Stimulated activated effector memory CD8-positive, alpha-beta T cell treated with anti-CD3 and anti-CD28 coated beads, Interleukin-12 subunit alpha, Interleukin-12 subunit beta, amount 100 ng/mL, for 72 hours (primary cell): Measurements from ENCODE around the gene ETFB.

Experiments used
- ATAC-seq: fragments of 150-1000 bp; cut with Tn5 transposase; 2 replicates; pipeline ENCODE4 v1.10.0; 2021
- DNase-seq, 2 donors: peaks; one replicate each; pipeline ENCODE4 v3.0.0; 2021 to 2022; ENCODE audit warnings: low spot score in 2 of 2
- H3K27ac Mint-ChIP-seq: one replicate; pipeline ENCODE4 v1.8.0; 2022; ENCODE audit warnings: mild to moderate bottlenecking, mixed read lengths
- H3K36me3 Mint-ChIP-seq: one replicate; pipeline ENCODE4 v1.8.0; 2022; ENCODE audit warnings: mild to moderate bottlenecking, mixed read lengths
- H3K4me1 Mint-ChIP-seq: one replicate; pipeline ENCODE4 v1.8.0; 2022; ENCODE audit warnings: mixed read lengths
- H3K4me3 Mint-ChIP-seq: one replicate; pipeline ENCODE4 v1.8.0; 2022; ENCODE audit warnings: mild to moderate bottlenecking, mixed read lengths
- H3K9me3 Mint-ChIP-seq: one replicate; pipeline ENCODE4 v1.8.0; 2022; ENCODE audit warnings: mixed read lengths

The ETFB gene

DNA sequence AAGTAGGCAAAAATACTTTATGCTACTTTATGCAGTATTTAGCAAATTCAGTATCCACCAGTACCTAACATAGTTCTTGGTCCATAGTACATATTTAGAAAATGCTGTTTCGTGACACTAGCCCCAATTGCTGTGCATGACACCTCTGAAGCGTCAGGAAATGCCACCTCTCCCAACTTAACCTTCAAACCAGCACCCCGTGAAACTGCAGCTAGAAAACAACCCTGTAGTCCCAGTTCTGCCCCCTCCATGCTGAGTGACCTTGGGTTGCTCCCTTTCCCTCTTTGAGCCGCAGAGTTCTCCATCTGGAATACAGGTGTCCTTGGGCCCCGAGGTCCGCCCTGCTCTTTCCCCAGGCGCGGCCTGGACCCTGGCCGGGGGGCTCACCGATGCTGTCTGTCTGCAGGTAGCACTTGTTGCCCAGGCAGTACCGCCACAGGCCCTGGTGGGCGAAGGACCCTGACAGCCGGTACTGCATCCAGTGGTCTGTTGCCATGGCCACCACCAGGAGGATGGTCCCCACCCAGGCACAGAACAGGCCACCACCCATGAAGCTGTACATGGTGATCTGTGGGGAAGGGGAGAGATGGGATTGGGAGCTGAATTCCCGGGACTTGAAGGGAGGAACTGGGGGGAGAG, 20.8 kb upstream of the ETFB start:
- peak; percentile 48 for ATAC-seq
- peaks cover 53% of the 10 kb centered on the region for H3K4me1 Mint-ChIP-seq

DNA sequence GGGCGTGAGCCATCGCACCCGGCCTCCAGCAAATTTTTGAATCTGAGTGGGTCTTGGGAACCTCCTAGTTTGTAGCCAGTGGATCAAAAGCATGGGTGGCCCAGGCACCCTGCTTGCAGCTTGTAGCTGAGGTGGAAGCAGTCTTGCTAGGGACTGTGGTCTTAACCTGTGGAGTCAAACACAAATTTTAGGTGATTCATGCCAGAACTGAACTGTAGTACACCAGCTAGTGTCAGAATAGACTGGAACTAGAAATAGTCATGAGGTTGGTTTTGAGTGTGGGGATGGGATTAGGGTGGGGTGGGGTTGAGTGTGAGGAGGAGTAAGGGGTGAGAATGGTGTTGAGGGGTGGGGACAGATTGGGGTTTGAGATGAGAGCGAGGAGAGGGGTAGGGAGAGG, 15.8 kb upstream of the ETFB start:
- no peak overlapping the region for H3K4me3 Mint-ChIP-seq
- no peak for DNase-seq
- no peaks in the 10 kb centered on the region for H3K9me3 Mint-ChIP-seq
- no peak overlapping the region for H3K27ac Mint-ChIP-seq
- H3K36me3 Mint-ChIP-seq: peaks cover 23% of the 10 kb centered on the region
- peak; percentile 58 for ATAC-seq
- peaks cover 32% of the 10 kb centered on the region for H3K4me1 Mint-ChIP-seq

More for the DNA sequence above, 20.8 kb upstream of the ETFB start:
- Mint-ChIP-seq H3K4me3 (peak overlapping the region; percentile 85), H3K27ac (peak overlapping the region; percentile 98), H3K9me3 (no peaks in the 10 kb centered on the region), H3K36me3 (peaks cover 25% of the 10 kb centered on the region)
- DNase-seq: no peak

DNA sequence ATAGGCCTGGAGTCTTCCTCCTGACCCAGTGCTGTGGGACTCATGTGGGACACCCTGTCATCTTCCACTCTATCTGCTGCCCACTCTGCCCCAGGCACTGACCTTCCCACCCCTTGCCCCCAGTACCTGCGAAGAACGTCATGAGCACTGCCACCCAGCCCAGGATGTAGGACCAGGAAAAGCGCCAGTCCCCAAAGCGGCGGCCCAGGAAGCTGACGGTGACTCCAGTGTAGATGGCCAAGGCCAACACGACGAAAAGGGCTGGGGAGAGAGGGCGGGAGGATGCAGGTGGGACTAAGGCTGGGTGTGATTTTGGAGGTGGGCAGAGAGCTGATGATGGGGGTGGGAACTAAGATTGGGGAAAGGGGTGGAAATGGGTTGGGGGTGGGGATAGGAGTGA, 14.2 kb upstream of the ETFB start:
- Mint-ChIP-seq H3K27ac (peak overlapping the region; percentile 88), H3K36me3 (peaks cover 26% of the 10 kb centered on the region), H3K4me1 (peaks cover 37% of the 10 kb centered on the region), H3K9me3 (no peaks in the 10 kb centered on the region), H3K4me3 (peak overlapping the region; percentile 31)
- ATAC-seq: no peak
- no peak for DNase-seq

DNA sequence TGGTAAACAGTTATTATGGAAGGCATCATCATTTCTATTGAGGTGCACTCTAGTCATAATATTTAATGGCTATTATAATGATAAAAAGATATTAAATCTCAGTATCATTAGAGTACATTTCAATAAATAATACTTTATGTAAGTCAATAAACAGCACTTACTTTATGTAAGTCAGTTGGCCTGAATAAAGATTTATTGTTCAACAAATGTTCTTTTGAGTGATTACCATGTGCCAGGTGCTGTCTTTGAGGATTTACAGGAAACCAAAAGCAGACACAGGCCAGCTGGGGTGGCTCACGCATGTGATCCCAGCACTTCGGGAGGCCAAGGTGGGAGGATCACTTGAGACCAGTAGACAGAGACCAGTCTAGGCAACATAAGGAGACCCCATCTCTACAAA, 11.2 kb upstream of the ETFB start:
- H3K4me1 Mint-ChIP-seq: peaks cover 62% of the 10 kb centered on the region
- H3K9me3 Mint-ChIP-seq: no peaks in the 10 kb centered on the region
- no peak overlapping the region for H3K27ac Mint-ChIP-seq
- no peak for DNase-seq
- peaks cover 39% of the 10 kb centered on the region for H3K36me3 Mint-ChIP-seq
- H3K4me3 Mint-ChIP-seq: no peak overlapping the region
- no peak for ATAC-seq

DNA sequence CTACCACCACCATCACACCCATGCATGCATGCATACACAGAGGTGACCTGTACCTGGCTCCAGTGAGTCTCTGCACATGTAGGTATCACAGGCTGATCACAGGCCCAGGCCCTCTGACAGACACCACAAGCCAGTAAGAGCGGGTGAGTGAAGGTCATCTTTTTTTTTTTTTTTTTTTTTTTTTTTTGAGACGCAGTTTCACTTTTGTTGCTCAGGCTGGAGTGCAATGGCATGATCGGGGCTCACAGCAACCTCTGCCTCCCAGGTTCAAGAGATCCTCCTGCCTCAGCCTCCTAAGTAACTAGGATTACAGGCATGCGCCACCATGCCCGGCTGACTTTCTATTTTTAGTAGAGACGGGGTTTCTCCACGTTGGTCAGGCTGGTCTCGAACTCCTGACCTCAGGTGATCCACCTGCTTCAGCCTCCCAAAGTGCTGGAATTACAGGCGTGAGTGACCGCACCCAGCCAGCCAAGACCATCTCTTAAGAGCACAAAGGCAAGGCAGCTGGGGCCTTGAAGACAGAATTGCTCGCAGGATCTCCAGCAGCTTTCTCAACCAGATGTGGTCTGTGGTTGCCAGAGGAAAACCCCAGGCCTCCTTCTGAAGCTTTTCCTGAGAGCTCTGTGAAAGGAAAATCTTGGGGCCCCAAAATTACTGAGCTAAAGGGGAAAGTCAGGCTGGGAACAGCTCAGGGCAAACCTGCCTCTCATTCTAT, 9.5 kb upstream of the ETFB start:
- H3K27ac Mint-ChIP-seq: peak overlapping the region; percentile 96
- ATAC-seq (peak; percentile 20), DNase-seq (peak in 1 of 2 donors; percentile 77)
- no peaks in the 10 kb centered on the region for H3K9me3 Mint-ChIP-seq
- H3K4me1 Mint-ChIP-seq: peaks cover 61% of the 10 kb centered on the region
- peaks cover 49% of the 10 kb centered on the region for H3K36me3 Mint-ChIP-seq
- H3K4me3 Mint-ChIP-seq: peak overlapping the region; percentile 92

DNA sequence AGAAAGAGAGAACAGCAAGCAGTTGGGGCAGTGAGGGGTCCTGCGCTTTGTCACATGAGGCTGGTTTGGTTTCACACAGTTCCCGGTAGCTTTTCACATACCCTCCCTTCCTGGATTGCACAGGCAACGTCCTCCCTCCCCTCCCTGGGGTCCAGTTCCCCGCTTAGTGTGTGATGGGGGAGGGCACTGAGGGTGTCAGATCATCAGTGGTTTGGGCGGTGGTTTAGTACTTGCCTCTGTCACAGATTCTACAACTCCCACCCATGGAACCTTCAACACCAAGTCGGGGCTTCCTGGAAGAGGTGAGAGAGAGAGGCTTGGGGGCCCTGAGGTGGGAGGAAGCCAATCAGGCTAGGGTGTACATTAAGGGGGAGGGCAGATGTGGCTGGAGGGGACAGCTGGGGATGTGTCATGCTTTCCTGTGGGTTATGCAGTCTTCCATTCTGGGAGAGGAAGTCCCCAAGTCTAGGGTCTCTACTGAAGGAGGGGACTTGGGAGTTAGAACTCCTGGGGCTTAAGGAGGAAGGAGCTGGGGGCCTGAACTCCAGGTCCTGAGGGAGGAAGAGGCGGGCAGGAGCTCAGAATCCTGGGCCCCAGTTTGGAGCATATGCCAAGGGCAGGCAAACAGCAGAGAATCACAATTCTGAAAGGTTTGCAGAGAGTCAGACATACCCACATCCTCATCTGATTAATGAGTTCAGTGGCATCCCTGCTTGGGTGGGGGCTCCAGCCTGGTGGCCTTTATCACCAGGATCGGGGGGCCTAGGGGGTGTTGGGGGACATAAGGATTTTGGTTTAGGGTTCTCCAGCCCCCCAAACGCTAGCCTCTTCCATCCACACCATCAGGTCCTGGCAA, 6.7 kb upstream of the ETFB start, which contains the start of gene NKG7:
TSS of gene NKG7 (minus strand) at position 6 of the 856 bp plus-strand sequence. CDS start 119 bp downstream, outside the sequence.
- Mint-ChIP-seq H3K36me3 (peaks cover 71% of the 10 kb centered on the region), H3K4me1 (peaks cover 66% of the 10 kb centered on the region), H3K4me3 (peak within 1 kb of the TSS; percentile 92), H3K9me3 (no peaks in the 10 kb centered on the region), H3K27ac (peak within 1 kb of the TSS; percentile 96)
- ATAC-seq: peak; percentile 86
- DNase-seq: peak; percentile 73 to 97

DNA sequence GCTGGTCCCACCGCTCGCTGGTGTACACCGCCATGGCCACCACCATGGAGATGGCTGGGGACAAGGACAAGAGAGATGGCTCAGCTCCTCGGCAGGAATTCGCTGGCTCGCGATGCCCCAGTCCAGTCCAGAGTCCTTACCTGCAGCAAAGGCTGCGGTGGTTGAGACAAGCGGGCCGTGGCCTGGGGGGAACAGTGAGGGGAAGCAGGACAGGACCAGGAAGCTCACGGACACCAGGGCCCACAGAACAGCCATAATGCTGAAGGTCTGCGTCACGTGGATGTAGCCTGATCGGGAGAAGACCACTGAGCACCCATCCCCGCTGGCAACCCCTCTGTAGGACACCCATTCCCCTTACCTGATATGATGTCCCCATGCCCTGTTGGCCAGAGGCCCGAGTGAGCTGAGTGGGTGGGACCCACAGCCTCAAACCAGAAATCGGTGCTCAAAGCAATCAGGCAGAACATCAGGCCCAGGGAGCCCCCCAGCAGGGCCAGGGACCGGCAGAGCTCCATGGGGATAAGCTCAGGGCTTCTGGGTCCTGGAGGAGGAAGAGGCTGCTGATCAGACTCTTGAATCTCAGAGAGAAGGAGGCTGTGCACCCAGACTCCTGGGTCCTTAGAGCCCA, 5.9 kb upstream of the ETFB start:
- no peak for ATAC-seq
- Mint-ChIP-seq H3K9me3 (no peaks in the 10 kb centered on the region), H3K27ac (peak overlapping the region; percentile 96), H3K4me3 (peak overlapping the region; percentile 92), H3K4me1 (peaks cover 66% of the 10 kb centered on the region), H3K36me3 (peaks cover 78% of the 10 kb centered on the region)
- peak in 1 of 2 donors; percentile 73 for DNase-seq

DNA sequence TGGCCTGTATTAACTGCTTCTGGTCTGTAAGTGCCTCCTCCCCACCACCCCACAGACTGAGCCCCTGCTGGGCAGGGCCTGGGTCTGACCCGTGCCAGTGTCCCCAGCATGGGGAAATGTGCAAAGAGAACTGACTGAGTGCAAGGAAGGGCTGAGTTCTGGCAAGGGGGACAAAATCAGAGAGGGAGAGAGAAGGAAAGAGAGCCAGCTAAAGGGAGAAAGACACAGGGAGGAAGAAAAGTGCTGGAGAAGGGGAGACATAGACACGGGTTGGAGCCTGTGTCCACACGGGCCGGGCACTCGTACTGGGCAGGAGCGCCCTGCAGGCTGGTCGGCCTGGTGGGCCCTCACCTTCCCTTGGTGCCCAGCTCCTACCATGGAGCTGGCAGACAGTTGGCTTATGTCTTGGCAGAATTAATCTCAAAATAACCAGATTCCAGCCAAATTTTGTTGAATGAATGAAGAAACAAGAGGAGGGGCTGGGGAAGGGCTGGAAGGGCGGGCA, 5.0 kb upstream of the ETFB start:
- ATAC-seq: no peak
- H3K9me3 Mint-ChIP-seq: no peaks in the 10 kb centered on the region
- H3K4me3 Mint-ChIP-seq: peak overlapping the region; percentile 92
- no peak for DNase-seq
- H3K4me1 Mint-ChIP-seq: peaks cover 67% of the 10 kb centered on the region
- H3K36me3 Mint-ChIP-seq: peaks cover 87% of the 10 kb centered on the region
- peak overlapping the region; percentile 96 for H3K27ac Mint-ChIP-seq

DNA sequence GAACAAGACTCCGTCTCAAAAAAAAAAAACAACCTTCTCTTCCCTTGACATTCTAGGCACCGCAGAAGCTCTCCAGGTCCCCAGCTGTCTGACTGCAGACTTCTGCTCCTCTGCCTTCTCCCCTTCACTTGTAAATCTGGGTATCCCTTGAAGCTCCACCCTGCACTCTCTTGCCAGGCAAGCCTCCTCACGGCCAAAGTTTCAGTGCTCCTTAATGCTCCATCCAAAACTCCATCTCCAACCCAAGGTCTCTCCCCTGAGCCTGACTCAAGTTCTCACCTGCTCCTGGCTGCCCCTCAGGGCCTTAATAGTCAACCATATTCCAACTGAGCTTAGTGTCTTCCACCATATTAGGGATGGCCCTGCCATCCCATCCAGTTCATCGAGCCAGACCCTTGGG, 4.0 kb upstream of the ETFB start:
- H3K9me3 Mint-ChIP-seq: no peaks in the 10 kb centered on the region
- H3K27ac Mint-ChIP-seq: peak overlapping the region; percentile 96
- H3K36me3 Mint-ChIP-seq: peaks cover 90% of the 10 kb centered on the region
- H3K4me3 Mint-ChIP-seq: peak overlapping the region; percentile 92
- no peak for DNase-seq
- peaks cover 68% of the 10 kb centered on the region for H3K4me1 Mint-ChIP-seq
- no peak for ATAC-seq

DNA sequence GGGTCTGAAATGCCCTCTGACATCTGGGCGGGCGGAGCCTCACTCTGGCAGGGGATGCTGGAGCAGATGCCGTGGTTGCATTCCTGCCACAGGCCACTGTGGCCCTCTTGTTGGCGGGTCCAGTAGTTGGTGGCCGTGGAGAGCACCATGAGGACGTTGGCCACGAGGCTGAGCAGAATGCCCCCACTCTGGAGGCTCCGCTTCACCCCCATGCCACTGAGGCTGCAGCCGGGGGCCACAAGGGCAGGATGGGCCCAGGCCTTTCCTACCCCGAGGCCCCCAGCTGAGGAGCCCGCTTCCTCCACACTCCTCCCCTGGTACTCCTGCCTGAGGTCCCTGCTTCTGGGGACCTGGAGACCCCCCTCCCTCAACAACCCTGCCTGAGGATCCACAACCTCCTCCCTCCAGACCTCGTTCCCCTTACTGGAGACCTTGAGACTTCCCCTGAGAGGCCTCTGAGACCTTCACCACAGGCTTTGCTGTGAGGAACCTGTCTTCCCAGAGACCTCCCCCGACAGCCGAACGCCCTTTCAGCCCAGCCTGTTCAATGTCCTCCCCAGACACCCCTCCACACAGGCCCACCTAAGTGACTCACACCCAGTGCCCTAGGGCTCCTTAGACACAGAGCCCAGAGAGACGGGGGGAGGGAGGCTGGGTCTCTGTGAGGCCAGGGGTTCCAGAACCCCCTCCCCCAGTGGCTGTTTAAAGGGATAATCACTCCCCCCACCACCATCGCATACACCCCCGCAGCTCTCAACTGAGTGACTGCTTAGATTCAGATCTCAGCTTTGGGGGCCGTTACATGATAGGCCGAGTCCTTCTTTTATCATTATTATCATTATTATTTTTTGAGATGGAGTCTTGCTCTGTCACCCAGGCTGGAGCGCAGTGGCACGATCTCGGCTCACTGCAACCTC, 2.4 kb upstream of the ETFB start, which contains the start of gene CLDND2:
TSS of gene CLDND2 (minus strand) at position 638 of the 917 bp plus-strand sequence. CDS start at position 212, 426 bp downstream.
- Mint-ChIP-seq H3K4me1 (peaks cover 66% of the 10 kb centered on the region), H3K9me3 (no peaks in the 10 kb centered on the region), H3K36me3 (peaks cover 92% of the 10 kb centered on the region), H3K4me3 (peak within 1 kb of the TSS; percentile 92), H3K27ac (peak within 1 kb of the TSS; percentile 96)
- peak; percentile 1 for ATAC-seq
- DNase-seq: peak; percentile 41 to 79

DNA sequence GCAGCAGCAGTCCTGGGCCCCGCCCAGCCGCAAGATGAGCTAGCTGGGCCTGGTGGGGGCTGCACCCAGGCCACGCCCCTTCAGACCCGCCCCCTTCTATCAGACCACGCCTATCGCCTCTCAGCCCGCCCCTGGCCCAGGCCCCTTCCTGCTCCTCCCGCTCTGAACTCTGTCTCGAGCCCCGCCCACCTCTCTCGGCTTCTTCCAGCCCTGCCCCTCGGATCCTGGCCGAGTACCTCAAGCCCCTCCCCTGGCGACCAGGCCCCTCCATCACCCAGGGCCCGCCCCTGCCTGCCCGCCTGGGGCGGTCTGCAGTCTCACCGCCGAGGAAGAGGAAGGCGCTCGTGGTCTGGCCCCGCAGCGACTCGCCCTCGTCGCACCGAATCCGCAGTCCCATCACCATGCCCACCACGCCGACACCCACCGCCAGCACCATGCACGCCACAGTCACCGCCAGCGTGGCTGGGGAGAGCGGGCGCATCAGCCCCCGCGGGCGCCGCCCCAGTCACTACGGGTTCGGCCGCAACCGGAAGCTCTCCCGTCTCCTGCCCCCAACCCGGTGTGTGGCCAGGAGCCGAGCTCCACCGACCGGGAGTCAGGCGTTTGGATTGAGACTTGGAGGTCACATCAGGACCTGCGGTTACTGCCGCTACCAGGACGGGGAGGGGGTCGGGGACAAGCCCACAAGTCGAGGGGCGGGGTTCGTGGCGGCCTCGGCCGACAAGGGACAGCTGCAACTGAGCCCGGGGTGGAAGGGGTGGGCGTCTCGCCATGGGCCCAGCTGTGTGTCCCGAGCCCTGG, 1.6 kb upstream of the ETFB start:
- Mint-ChIP-seq H3K36me3 (peaks cover 95% of the 10 kb centered on the region), H3K4me3 (peak overlapping the region; percentile 92), H3K9me3 (no peaks in the 10 kb centered on the region), H3K27ac (peak overlapping the region; percentile 96), H3K4me1 (peaks cover 66% of the 10 kb centered on the region)
- DNase-seq: peak; percentile 97 to 100
- peak; percentile 83 for ATAC-seq

DNA sequence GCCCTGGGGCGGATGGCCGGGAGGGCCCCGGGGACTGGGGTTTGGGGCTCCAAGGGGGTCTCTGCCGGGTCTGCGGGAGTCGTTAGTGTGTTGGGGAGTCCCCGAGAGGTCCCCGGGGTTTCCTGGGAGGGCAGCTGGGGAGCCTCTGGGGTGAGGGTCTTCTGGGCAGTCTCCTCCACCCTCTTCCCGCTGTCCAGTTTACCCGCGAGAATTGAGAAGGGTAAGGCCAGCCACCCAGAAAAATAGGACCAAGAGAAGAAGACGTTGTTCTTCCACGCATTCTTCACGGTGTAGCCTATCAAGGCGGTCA, 1.0 kb upstream of the ETFB start:
- peaks cover 92% of the 10 kb centered on the region for H3K36me3 Mint-ChIP-seq
- DNase-seq: no peak
- no peaks in the 10 kb centered on the region for H3K9me3 Mint-ChIP-seq
- peak; percentile 0 for ATAC-seq
- H3K4me3 Mint-ChIP-seq: peak overlapping the region; percentile 92
- peaks cover 68% of the 10 kb centered on the region for H3K4me1 Mint-ChIP-seq
- peak overlapping the region; percentile 96 for H3K27ac Mint-ChIP-seq
